Measurements from ENCODE around the gene ST6GALNAC5. TPM values are rescaled to one million over a fixed set of nuclear protein-coding genes. Genes with fewer than 3 reads are reported as not detected.

The ST6GALNAC5 gene
- total RNA-seq, 3 donors from 2014 or later (not counting 1 experiment from before 2014, with no cell fraction given), result not detected

DNA sequence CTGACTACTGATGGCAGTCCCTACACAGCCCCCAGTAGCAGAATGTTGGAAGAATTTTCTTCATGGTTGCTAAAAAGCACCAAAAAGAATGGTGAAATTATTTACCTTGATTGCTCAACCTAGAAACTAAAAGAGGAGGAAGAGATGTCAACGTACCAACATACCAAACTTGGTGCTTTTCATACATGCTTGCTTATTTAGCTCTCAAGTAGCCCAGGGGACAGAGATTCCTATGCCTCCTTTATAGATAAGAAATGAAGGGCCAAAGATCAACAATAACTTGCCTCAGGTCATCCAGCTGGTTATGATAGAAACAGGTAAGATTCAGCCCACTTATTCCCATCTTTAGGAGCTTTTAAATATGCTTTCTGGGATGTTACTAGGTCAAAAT, 181.3 kb downstream of the ST6GALNAC5 start:
- TF ChIP-seq, protein P1, sequence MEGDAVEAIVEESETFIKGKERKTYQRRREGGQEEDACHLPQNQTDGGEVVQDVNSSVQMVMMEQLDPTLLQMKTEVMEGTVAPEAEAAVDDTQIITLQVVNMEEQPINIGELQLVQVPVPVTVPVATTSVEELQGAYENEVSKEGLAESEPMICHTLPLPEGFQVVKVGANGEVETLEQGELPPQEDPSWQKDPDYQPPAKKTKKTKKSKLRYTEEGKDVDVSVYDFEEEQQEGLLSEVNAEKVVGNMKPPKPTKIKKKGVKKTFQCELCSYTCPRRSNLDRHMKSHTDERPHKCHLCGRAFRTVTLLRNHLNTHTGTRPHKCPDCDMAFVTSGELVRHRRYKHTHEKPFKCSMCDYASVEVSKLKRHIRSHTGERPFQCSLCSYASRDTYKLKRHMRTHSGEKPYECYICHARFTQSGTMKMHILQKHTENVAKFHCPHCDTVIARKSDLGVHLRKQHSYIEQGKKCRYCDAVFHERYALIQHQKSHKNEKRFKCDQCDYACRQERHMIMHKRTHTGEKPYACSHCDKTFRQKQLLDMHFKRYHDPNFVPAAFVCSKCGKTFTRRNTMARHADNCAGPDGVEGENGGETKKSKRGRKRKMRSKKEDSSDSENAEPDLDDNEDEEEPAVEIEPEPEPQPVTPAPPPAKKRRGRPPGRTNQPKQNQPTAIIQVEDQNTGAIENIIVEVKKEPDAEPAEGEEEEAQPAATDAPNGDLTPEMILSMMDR (IDR thresholded peaks at IDR 0.05), result no peak
- no peak overlapping the region for H3K4me3 ChIP-seq (ENCODE audit: low read length)
- Mint-ChIP-seq H3K36me3 (no peaks in the 10 kb centered on the region), H3K27me3 (ENCODE audit: low read depth in 2 of 2) (peaks cover 0 to 10% of the 10 kb centered on the region in 2 donors), H3K27ac (no peak overlapping the region), H3K9me3 (no peaks in the 10 kb centered on the region), H3K4me1 (peaks cover 11 to 16% of the 10 kb centered on the region in 2 donors), H3K4me3 (no peak overlapping the region)
- H3K9me3 ChIP-seq (ENCODE audit: control insufficient read depth, insufficient read depth, low read length), result no peaks in the 10 kb centered on the region
- no CpG with 5 or more reads among the region's 1 CpG for WGBS (ENCODE audit: insufficient coverage)
- no peak for DNase-seq
- intact Hi-C loops (cut with micrococcal nuclease), result no loop called here
- no peak for ATAC-seq
- no peaks in the 10 kb centered on the region for H3K27me3 ChIP-seq (ENCODE audit: control insufficient read depth, insufficient read depth, low read length)
- no peak overlapping the region for H3K27ac ChIP-seq (ENCODE audit: low read length)
- peaks cover 6% of the 10 kb centered on the region for H3K4me1 ChIP-seq (ENCODE audit: control insufficient read depth, insufficient read depth, low read length)
- no peaks in the 10 kb centered on the region for H3K36me3 ChIP-seq (ENCODE audit: control insufficient read depth, insufficient read depth, low read length)

DNA sequence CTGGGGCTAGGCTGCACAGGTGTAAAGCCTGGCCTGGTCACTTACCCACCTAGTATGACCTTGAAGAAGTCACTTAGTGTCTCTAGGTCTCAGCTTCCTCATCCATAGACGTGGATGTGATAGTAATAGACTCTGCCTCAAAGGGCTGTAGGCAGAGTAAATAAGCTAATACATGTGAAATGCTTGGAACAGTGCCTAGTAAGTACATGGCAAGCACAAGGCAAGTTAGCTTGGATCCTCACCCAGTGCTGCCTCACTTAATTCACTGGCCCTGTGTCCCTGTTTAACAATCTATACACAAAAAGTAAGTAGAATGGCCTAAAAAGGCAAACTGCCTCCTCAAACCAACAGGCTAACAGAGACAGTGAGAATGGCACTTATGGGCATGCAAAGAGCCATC, 184.1 kb downstream of the ST6GALNAC5 start:
- Mint-ChIP-seq H3K36me3 (no peaks in the 10 kb centered on the region), H3K9me3 (no peaks in the 10 kb centered on the region), H3K4me1 (peaks cover 11 to 16% of the 10 kb centered on the region in 2 donors), H3K27ac (no peak overlapping the region), H3K4me3 (no peak overlapping the region), H3K27me3 (ENCODE audit: low read depth in 2 of 2) (peaks cover 0 to under 1% of the 10 kb centered on the region in 2 donors)
- H3K4me1 ChIP-seq (ENCODE audit: control insufficient read depth, insufficient read depth, low read length), result peaks cover 6% of the 10 kb centered on the region
- no peaks in the 10 kb centered on the region for H3K9me3 ChIP-seq (ENCODE audit: control insufficient read depth, insufficient read depth, low read length)
- TF ChIP-seq, protein P1 (IDR thresholded peaks at IDR 0.05), result no peak
- H3K27me3 ChIP-seq (ENCODE audit: control insufficient read depth, insufficient read depth, low read length), result no peaks in the 10 kb centered on the region
- ATAC-seq (no peak), DNase-seq (no peak)
- intact Hi-C loops (cut with micrococcal nuclease), result no loop called here
- WGBS (ENCODE audit: insufficient coverage), result 36% methylated on average over 1 of the region's 1 CpG
- H3K36me3 ChIP-seq (ENCODE audit: control insufficient read depth, insufficient read depth, low read length), result no peaks in the 10 kb centered on the region
- H3K4me3 ChIP-seq (ENCODE audit: low read length), result no peak overlapping the region
- no peak overlapping the region for H3K27ac ChIP-seq (ENCODE audit: low read length)

DNA sequence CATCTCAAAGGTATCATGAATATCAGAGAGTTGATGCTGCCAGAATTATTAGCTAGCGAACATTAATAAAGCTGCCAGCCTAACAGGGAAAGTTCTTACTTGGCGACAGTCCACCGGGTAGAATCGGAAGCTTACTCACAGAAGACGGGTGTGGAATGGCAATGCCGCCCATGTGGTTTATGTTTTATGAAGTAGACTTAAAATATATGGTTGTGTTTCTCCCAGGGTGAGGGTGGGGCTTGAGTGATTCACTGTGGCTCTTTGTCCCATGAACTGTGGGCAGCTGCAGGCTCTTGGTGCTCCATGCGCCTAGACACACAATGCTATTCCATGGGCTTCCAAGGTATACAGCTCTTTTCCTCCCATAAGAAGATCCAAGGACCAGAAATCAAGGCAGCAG, 189.2 kb downstream of the ST6GALNAC5 start:
- H3K4me3 ChIP-seq (ENCODE audit: low read length), result no peak overlapping the region
- TF ChIP-seq, protein P1 (IDR thresholded peaks at IDR 0.05), result no peak
- Mint-ChIP-seq H3K27me3 (ENCODE audit: low read depth in 2 of 2) (peaks cover 4 to 26% of the 10 kb centered on the region in 2 donors), H3K27ac (no peak overlapping the region), H3K4me3 (no peak overlapping the region), H3K4me1 (no peaks in the 10 kb centered on the region), H3K9me3 (no peaks in the 10 kb centered on the region), H3K36me3 (no peaks in the 10 kb centered on the region)
- H3K27ac ChIP-seq (ENCODE audit: low read length), result no peak overlapping the region
- ATAC-seq, result no peak
- no peak for DNase-seq
- H3K9me3 ChIP-seq (ENCODE audit: control insufficient read depth, insufficient read depth, low read length), result no peaks in the 10 kb centered on the region
- no peaks in the 10 kb centered on the region for H3K36me3 ChIP-seq (ENCODE audit: control insufficient read depth, insufficient read depth, low read length)
- intact Hi-C loops (cut with micrococcal nuclease), result no loop called here
- no peaks in the 10 kb centered on the region for H3K4me1 ChIP-seq (ENCODE audit: control insufficient read depth, insufficient read depth, low read length)
- no peaks in the 10 kb centered on the region for H3K27me3 ChIP-seq (ENCODE audit: control insufficient read depth, insufficient read depth, low read length)
- 93% methylated on average over 7 of the region's 7 CpGs for WGBS (ENCODE audit: insufficient coverage)

DNA sequence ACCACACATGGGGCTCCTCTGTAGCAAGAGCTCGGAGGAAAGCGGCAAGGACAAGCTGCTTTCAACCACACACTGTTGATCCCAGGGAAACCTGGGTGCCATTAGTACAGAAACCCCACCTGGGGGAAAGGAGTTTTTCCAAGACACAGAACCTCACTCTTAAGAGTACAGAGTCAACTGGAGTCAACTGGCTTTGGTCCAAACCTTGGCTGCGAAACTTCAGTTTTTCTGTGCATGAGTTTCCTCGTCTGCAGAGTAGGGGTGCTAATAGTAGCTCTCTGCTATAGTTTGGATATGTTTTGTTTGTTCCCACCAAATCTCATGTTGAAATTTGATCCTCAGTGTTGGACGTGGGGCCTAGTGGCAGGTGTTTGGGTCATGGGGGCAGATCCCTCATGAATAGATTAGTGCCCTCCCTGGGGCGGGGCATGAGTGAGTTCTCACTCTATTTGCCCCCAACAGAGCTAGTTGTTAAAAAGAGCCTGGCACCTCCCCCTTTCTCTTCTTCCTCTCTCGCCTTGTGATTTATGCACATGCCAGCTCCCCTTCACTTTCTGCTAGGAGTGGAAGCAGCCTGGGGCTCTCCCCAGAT, 190.8 kb downstream of the ST6GALNAC5 start:
- WGBS (ENCODE audit: insufficient coverage), result 83% methylated on average over 7 of the region's 7 CpGs
- TF ChIP-seq, protein P1 (IDR thresholded peaks at IDR 0.05), result no peak
- Mint-ChIP-seq H3K4me1 (no peaks in the 10 kb centered on the region), H3K9me3 (no peaks in the 10 kb centered on the region), H3K4me3 (no peak overlapping the region), H3K27me3 (ENCODE audit: low read depth in 2 of 2) (peaks cover 9 to 27% of the 10 kb centered on the region in 2 donors), H3K36me3 (no peaks in the 10 kb centered on the region), H3K27ac (no peak overlapping the region)
- H3K36me3 ChIP-seq (ENCODE audit: control insufficient read depth, insufficient read depth, low read length), result no peaks in the 10 kb centered on the region
- no peaks in the 10 kb centered on the region for H3K27me3 ChIP-seq (ENCODE audit: control insufficient read depth, insufficient read depth, low read length)
- ATAC-seq, result no peak
- H3K27ac ChIP-seq (ENCODE audit: low read length), result no peak overlapping the region
- intact Hi-C loops (cut with micrococcal nuclease), result no loop called here
- H3K4me1 ChIP-seq (ENCODE audit: control insufficient read depth, insufficient read depth, low read length), result no peaks in the 10 kb centered on the region
- no peak for DNase-seq
- no peaks in the 10 kb centered on the region for H3K9me3 ChIP-seq (ENCODE audit: control insufficient read depth, insufficient read depth, low read length)
- H3K4me3 ChIP-seq (ENCODE audit: low read length), result no peak overlapping the region
